ENCODE data around the gene LAMB1. TPM values are rescaled to one million over a fixed set of nuclear protein-coding genes. Genes with fewer than 3 reads are reported as not detected.

LAMB1 gene
- total and polyA plus RNA-seq, 2 of the 13 experiments (the other 11 are each of a cell fraction or from before 2014, with no cell fraction given) = 109 to 124 TPM

DNA sequence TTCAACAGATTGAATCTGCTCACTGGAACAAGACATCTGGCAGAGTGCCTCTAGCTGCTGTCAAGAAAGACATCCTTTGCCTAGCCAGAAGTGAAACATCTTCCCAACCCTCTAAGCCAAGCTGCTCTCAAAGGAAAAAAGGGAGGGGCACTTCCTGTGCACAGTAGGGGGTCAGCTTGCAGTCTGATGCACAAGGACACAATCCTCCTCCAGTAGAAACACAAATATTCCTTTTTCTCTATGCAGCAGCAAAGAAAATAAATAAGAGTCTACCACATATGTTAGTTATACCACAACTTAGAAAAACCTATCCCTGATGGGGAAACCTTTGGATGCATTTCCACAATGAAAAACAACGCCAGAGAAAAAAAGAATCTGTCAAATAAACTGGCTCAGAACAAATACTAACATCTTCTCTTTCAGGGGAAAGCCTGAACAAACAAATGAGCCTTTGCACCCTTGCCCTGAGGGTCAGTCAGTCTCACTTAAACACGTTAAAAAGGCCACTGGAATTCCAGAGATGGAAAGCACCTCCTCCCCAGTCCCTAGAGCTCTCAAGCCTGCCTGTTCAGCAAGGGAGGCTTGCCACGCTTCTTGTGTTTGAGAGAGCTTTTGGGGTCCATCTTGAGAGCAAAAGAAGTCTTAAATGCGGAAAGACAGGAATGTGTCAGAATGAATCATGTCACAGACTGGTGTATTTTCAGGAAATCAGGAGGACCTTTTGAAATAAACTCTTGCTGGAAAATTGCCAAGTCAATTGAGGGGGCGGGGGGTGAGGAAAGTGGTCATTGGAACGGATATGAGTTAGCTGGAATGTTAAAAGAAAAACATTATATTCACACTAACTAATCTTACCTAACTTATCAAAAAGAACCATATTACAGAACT is 7.5 kb downstream of the LAMB1 start (continued):
- TF ChIP-seq ZMYM2 (CRISPR knock-in tag; IDR thresholded peaks at IDR 0.05) (no peak), SRF (IDR thresholded peaks at IDR 0.05; ENCODE audit: low read depth, low read length) (no peak), PRDM15 (CRISPR knock-in tag; IDR thresholded peaks at IDR 0.05) (no peak), ZFP91 (CRISPR knock-in tag; IDR thresholded peaks at IDR 0.05; ENCODE audit: borderline replicate concordance) (no peak), U2AF2 (IDR thresholded peaks at IDR 0.05; ENCODE audit: low read depth, low read length) (no peak), CBX5 (CRISPR knock-in tag; IDR thresholded peaks at IDR 0.05; ENCODE audit: borderline replicate concordance) (no peak), ZNF468 (CRISPR knock-in tag; IDR thresholded peaks at IDR 0.05) (no peak), PLSCR1 (CRISPR knock-in tag; IDR thresholded peaks at IDR 0.05; ENCODE audit: borderline replicate concordance) (no peak), ZNF333 (CRISPR knock-in tag; IDR thresholded peaks at IDR 0.05; ENCODE audit: borderline replicate concordance) (no peak), POLR2AphosphoS2 (IDR thresholded peaks at IDR 0.05; ENCODE audit: low read depth, low read length) (no peak), TOE1 (CRISPR knock-in tag; IDR thresholded peaks at IDR 0.05) (no peak), GZF1 (CRISPR knock-in tag; IDR thresholded peaks at IDR 0.05) (no peak), ZNF101 (CRISPR knock-in tag; IDR thresholded peaks at IDR 0.05; ENCODE audit: borderline replicate concordance, low read depth) (no peak), SOX13 (IDR thresholded peaks at IDR 0.05) (no peak), SOX13 (CRISPR knock-in tag; conservative IDR thresholded peaks at IDR 0.05 in 1 of 2, IDR thresholded peaks at IDR 0.05 in 1 of 2) (peak in 1 of 2 experiments; percentile 64; a peak in 2 of 4 replicates), ZNF282 (IDR thresholded peaks at IDR 0.05; ENCODE audit: partially characterized antibody) (no peak), ARNT2 (CRISPR knock-in tag; IDR thresholded peaks at IDR 0.05; ENCODE audit: low read depth) (no peak), PAF1 (CRISPR knock-in tag; IDR thresholded peaks at IDR 0.05) (no peak), ZKSCAN8 (CRISPR knock-in tag; IDR thresholded peaks at IDR 0.05; ENCODE audit: borderline replicate concordance) (0 out of 2 replicates have a peak, but pooled peaks have one; percentile 49), ZBTB38 (CRISPR knock-in tag; IDR thresholded peaks at IDR 0.05) (no peak), ATF7-NPFF (CRISPR knock-in tag; IDR thresholded peaks at IDR 0.05; ENCODE audit: low read depth) (no peak)
- TF ChIP-seq, protein P1, sequence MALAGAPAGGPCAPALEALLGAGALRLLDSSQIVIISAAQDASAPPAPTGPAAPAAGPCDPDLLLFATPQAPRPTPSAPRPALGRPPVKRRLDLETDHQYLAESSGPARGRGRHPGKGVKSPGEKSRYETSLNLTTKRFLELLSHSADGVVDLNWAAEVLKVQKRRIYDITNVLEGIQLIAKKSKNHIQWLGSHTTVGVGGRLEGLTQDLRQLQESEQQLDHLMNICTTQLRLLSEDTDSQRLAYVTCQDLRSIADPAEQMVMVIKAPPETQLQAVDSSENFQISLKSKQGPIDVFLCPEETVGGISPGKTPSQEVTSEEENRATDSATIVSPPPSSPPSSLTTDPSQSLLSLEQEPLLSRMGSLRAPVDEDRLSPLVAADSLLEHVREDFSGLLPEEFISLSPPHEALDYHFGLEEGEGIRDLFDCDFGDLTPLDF (CRISPR knock-in tag; IDR thresholded peaks at IDR 0.05) = no peak

All from HepG2 (cell line).